NAMALWA (cell line): ENCODE data around the gene MARCHF9.
A peak's percentile ranks its signal among the peaks of the same experiment; 100 is the strongest.

Source experiments
- DNase-seq: peaks from one replicate; pipeline ENCODE4 v3.0.0-alpha.2; 2015; ENCODE audit warnings: low spot score

The MARCHF9 gene

DNA sequence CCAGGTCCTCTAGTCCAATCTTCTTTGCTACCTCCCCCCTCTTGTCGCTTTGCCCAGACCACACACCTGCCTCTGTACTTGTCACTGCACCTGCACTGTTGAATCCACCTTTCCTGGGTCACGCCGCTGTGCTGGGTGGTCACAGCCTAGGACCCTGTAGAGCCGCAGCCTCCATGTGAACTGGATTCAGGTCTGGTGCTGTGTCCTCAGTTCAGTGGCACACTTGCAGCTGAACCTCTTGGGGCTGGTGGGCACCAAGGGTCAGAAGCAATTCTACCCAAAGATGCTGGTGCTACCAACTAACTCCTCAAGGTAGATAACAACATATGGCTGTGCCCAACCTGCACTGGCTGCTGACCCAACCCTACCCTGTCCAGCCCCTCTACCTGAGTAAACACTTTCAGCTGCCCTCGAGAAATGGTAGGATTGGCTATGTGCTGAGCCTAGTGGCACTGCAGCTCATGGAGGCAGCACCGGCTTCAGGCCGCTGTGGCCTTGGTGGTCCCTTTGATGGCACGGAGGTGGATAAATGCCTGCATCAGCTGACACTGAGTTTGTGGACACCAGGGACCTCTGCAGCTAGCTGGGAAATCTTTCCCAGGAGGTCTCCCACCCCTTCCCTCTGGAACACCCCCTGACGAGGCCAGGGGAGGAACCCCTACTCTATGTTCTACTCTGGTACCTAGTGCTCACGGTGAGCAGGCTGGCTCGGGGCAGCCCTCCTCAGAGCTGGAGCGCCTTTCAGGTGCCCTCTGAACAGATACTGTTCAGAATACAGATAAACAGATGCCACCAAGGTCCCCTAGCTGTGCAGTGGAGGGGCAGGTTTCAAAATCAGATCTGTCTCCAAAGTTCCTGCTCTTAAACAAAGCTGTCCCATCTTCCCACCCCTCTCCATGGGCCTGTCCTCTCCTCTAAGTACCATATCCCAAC, 30.6 kb upstream of the MARCHF9 start:
- no peak for DNase-seq

DNA sequence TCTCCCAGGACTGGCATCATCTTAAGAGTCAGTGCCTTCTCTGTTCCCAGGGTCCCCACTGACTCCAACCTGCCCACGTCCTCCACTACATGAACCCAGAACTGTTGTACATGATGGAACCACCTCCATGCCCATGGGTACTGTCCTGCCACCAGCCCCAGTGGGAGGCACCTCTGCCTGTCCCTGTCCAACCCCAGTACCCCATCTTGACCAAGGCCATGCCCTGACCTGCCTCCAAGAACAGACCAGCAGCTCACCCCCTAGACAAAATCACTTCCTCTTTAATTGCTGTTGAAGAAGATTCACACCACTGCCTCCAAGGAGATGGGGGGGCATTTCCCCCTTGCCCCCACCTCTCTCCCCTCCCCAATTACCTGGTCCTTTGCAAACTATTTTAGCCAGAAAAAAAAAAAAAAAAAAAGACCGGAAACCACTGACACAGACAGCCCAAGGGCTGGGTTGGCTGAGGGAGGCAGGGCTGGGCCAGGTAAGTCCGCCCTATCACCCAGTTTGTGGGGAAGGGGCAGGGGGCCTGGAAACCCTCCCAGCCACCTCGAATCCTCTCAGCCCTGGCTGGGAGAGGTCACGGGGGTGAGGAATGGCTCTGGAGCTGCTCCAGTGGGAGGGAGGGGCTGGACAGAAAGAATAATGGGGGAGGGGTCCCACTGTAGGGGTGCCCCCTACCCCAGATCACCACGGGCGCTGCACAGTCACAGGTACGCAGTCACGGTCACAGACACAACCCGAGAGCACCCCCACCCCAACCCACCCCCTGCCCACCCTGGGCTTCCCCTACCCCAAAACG, 29.8 kb upstream of the MARCHF9 start:
- no peak for DNase-seq

DNA sequence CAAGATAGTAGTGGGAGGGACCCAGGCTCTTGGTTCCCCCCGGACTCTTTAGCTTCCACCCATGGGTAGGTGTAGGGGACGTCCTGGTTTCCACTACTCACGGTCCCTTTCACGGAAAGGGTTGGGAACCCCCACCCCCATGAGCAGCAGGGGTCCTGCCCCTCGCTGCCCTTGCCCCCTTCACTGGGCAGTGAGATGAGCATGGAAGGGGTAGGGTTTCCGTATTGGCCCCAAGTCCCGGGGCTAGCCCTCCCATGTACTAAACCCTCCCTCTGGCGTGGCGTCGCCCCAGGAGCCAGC, 29.1 kb upstream of the MARCHF9 start:
- DNase-seq: no peak

GRCh38 chr12:57726151-57726883, 28.6 kb upstream of the MARCHF9 start:
- DNase-seq: no peak

DNA sequence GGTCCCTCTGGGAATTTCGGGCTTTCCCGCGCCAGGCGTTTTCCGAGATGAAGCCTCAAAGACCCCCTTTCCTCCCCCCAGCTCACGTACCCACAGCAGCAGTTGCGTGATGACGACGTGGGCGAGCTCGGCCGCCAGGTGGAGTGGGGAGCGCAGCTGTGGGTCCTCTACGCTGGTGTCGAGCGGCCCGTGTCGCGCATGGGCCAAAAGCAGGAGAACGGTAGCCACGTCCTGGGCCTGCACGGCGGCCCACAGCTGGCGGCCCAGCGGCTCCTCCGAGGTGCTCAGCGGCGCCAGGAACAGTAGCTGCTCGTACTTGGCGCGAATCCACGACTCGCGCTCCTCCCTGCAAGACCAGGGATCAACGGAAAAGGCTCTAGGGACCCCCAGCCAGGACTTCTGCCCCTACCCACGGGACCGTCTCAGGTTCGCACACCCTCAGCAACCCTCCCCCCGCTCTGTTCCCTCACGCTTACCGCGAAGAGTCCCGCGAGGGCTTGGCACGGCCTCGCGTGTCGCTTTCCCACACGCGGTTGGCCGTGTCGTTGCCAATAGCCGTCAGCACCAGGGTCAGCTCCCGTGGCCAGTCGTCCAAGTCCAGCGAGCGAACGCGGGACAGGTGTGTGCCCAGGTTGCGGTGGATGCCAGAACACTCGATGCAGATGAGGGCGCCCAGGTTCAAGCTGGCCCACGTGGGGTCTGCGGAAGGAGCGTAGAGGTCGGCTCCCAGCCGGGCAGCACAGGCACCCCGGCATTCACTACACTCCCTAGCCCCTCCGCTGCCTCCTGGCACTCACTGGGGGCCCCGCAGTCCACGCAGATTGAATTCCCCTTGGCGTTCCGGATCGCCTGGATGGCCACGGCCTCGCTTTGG, 27.8 kb upstream of the MARCHF9 start:
- no peak for DNase-seq

GRCh38 chr12:57727758-57728395, 27.0 kb upstream of the MARCHF9 start:
- no peak for DNase-seq

DNA sequence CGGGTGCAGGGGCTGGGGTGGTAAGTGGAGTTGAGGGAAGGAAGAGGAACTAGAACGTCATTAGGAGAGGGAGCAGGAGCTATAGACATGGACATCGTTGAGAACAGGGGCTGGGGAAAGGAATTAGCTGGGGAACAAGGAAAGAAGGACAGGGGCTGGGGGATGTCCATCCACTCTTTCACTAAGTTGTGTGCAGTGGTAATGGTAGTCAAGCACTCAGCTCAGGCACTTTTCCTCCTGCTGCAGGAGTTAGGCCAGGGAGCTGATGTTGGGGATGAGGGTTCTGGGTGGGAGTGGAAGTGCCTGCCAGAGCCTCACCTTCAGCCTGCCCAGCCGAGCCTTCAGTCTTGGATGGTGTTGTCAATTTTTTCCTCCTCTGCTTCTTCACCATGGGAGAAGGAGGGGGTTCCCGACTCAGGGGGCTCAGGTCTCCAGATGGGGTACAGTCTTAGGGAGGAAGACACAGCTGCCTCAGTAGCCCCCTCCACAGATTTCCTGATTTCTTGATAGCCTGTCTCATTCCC, 25.5 kb upstream of the MARCHF9 start:
- no peak for DNase-seq

GRCh38 chr12:57730336-57731067, 24.4 kb upstream of the MARCHF9 start:
- DNase-seq: no peak

- DNase-seq: no peak
Measured at GRCh38 chr12:57731411-57732080, 23.4 kb upstream of the MARCHF9 start.

GRCh38 chr12:57732270-57732669, 22.6 kb upstream of the MARCHF9 start:
- DNase-seq: no peak

DNA sequence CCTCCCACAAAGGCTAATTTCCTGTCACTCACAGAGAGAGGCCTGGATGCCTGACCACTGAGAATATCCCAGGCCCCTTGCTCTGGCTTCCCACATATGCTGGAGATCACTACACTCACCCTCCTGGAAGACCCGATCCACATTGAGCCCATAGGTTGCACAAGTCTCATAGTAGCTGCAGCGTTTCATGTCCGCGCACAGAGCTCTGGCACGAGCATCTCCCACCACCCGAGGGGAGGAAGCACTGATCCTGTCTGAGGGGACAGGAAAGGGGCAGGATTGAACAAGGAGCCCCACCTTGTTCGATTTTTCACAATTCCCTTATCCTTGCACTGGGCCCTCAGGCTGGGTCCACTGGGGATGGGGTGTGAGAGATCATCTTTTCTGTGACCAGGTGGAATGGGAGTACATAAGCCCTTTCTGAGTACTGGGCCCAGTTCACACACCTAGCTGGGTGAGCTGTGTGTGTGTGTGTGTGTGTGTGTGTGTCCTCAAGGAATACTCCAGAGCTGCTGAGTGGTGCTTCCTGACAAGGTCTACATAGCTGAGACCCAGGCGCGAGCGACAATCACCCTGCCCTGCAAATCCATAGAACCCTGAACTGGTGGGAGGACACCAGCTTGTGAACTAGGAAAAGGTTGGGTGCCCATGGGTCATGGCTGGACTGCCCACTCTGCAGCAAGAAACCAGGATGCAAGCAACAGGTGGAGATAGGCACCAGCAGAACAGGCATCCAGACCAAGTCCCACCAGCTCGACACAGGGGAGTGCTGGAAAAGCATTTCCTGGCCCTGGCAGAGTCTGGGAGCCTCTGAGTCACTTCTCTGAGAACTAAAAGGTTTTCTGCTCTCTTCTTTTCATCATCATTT, 21.9 kb upstream of the MARCHF9 start:
- no peak for DNase-seq

DNA sequence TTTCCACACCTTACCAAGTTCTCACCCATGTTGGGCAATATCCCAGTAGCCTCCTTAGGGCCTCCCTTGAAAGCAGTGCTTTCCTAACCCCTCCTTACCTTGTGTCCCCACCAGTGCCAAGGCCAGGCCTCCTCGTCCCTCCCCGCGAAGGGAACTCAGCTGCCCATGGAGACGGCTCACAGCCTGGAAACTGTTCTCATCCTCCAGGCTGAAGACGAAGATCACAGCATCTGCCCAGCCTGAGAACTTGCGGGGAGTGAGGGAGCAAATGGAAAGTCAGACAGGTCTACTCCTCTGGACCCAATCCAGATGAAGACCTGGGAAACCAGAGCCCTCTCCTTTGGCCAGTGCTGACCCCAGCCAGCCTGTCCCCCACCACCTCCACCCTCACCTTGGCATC, 21.0 kb upstream of the MARCHF9 start:
- DNase-seq: no peak

GRCh38 chr12:57734591-57734990, 20.3 kb upstream of the MARCHF9 start:
- DNase-seq: no peak

DNA sequence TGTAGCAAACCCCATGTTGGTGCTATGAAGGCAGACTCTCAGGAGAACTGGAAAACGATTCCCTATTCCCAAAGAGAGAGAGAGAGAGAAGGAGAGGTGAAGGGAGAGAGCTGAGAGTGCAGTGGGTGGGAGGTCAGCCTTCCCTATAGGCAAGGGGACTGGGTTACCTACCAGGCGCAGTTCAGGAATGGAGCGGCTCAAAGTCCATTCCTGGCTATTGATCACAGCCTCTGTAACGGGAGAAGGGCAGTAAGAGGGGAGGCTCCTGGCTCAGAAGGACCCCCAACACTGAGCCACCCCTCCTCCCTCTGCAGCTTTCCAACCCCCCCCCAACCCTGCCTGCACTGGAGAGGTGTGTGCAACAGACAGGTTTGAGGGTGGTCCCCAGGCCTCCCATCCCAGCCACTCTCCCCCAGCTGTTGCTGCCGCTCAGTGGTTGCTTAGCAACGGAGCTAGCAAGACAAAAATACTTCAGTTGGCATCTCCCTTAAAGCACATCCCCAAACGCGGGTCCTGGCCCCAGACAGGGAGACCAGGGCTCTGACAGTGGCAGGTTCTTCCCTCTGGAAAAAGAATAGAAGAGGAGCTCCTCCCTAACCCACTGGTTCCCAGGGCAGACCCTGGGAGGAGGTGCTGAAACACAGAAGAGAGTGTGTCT, 19.6 kb upstream of the MARCHF9 start:
- peak; percentile 35 for DNase-seq

DNA sequence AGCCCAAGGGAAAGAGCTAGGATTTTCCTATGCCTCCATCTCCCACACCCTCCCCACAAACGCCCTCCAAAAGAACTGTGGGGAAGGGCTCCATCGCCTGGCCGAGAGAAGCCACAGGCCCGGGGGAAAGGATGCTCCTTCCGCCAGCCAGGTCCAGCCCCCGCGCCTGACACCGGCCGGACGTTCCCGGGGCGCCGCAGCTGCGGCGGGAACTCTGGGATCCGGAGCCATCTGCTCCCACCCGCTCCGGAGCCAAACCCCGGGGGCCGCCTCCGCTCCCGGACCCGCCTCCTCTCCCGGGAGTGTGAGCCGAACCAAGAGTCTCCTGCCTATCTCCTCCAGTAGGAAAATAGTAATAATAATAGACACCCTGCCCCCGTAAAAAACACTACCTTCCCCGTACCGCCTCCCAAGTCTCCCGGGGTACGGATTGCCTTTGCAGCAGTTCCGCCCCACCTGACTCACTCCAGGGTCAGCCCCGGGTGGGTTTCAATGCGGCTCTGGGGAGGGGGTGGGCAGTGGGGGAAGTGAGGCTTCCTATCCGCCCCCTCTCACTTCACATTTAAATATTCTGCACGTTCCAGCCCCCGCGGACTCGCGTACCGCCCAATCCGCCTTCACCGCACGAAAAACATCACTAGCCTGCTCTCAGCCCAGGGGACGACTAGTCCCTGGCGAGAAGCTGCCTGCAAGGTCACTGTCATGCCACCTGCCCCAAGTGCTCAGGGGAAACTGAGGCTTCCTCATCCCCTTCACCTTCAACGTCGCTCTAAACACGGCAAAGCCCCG, 18.8 kb upstream of the MARCHF9 start:
- no peak for DNase-seq

DNA sequence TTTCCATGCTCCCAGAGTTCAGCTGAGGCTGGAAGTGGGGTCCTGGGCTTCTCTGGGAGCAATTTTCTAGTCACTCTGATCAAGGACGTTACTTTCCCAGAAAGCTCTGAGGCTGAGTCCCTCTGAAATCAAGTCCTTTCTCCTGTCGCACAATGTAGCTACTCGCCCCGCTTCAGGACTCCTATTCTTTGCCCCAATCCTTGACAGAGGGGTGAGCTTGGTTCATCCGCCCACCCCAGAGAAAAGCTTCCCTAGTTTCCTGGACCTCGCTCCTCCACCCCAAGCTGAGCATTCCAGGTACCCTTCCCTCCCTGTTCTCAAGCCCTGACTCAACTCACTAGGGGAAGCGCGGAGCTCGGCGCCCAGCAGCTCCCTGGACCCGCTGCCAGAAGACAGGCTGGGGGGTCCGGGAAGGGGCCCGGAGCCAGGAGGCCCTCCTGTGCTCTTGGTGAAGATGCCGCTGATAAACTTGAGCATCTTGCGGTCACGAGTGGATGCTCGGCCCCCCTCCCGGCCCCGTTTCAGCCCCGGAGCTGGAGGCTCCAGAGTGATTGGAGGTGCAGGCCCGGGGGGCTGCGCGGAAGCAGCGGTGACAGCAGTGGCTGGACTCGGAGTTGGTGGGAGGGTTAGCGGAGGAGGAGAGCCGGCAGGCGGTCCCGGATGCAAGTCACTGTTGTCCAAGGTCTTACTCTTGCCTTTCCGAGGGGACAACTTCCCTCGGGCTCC, 18.0 kb upstream of the MARCHF9 start:
- DNase-seq: no peak
